NCI-H1930 (cell line): Measurements from ENCODE around the gene VPREB1.
"Not testable (repeated sequence)": the region's sequence is repeated elsewhere in the genome, so short reads cannot be mapped to it uniquely, and the experiment has no call there.

Experiments
- DNase-seq, 2 experiments: peaks; one replicate each; lab custom pipeline; 2025; lab: John Stamatoyannopoulos, UW

VPREB1 gene

GRCh38 chr22:22214819-22215329, 29.7 kb upstream of the VPREB1 start:
- no peak for DNase-seq

- no peak for DNase-seq
These were observed 28.7 kb upstream of the VPREB1 start for GRCh38 chr22:22215659-22216449.

- no peak for DNase-seq
These were observed 28.1 kb upstream of the VPREB1 start for GRCh38 chr22:22216450-22216959.

GRCh38 chr22:22218302-22218701, 26.3 kb upstream of the VPREB1 start:
- no peak for DNase-seq

- DNase-seq, result no peak
These were observed 25.2 kb upstream of the VPREB1 start for GRCh38 chr22:22219140-22219996.

- DNase-seq, result not testable (repeated sequence)
These were observed 23.5 kb upstream of the VPREB1 start for GRCh38 chr22:22221043-22221442.

- DNase-seq, result no peak
These were observed 18.0 kb upstream of the VPREB1 start for GRCh38 chr22:22226448-22227187.

DNA sequence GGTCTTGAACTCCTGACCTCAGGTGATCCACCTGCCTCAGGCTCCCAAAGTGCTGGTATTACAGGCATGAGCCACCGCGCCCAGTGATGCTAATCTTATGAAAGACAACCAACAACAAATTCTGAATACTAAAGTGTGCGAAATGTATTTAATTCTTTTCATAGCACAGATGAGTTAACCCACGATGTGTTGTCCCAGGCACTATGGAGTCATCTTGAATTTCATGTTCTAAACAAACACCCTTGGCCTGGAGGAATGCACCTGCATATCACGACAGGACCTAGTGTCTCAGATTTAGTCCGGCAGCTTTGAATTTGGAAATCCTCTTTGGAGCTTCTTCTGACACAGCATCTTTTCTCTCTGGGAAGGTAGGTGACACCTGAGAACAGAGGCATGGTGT, 16.2 kb upstream of the VPREB1 start:
- DNase-seq, result no peak

- DNase-seq, result no peak
These were observed 15.7 kb upstream of the VPREB1 start for GRCh38 chr22:22228921-22229320.

DNA sequence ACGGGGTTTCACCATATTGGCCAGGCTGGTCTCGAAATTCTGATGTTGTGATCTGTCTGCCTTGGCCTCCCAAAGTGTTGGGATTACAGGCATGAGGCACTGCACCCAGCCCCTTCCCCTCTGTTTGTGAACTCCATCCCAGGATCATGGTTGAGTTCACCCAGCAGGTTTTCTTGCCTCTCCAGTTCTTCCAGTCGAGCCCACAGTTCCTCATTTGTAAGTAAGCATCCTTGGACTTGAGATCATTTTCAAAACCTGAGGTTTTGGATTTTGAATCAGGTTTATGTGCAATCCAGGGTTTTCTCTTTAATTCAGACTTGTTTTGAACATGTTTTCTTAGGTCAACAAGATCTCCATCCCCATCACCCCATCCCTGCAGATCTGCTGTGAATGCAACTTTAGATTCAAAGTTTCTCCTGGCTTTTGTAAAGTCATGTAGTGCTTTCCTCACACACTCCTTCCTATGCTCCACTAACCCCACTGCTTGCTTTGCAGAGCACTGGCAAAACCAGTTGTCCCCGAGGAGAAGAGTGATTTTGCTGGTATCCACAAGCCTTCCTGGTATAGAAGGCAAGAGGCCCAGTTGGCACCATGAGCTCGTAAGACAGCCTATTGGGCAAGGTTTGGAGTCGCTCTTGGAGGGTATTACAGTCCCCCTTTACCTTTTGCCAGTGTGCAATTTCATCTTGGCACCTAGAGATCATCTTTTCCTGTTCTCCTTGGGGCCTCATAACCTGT, 14.7 kb upstream of the VPREB1 start:
- no peak for DNase-seq

DNA sequence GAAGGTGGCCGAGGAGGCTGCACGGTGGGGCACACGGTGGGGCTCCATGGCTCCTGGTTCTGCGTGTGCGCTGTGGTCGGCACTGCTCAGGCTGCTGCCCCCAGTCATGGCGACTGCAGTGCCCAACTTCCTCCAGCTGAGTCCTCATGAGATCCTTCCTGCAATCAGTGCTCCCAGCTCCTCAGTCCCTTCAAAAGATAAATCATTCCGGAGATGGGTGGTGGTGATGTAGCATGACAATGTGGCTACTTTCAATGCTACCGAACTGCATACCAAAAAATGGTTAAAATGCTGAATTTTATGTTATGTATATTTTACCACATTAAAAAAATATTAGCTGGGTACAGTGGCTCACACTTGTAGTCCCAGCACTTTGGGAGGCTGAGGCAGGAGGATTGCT, 14.1 kb upstream of the VPREB1 start:
- no peak for DNase-seq

DNA sequence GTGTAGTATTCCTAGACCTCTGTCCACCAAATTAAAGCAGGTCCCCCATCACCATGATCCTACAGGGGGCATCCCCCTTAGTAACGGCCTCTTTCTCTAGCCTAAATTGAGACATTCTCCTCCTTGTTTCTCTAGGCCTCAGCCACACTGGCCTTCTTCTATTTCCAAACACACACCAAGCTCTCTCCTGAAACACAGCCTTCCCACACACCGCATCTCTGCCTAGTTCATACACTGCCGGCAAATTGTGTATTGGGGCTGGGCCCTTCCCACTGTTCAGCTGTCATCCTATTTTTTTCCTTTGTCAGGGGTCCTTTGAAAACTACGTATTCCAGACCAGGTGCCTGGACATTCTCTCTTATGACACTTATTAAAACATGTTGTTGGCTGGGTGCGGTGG, 11.5 kb upstream of the VPREB1 start:
- DNase-seq, result no peak

DNA sequence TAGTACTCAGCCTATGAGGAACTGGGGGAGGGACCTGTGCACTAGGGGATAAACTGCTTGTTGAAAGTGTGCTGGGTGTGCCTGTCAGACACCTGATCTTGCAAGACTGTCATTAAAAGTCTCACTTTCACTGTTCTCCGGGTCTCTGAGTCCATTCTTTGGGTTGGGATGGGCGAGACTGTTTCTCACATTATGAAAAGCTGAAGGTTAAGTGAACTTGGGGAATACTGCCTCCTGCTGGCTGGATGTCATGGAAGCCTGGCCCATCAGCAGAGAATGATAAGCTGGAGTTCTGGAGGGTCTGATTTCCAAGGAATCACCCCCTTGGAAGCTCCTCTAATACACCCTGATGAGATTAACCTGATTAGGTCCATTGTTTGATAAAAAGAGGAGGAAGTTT, 9.0 kb upstream of the VPREB1 start:
- DNase-seq, result peak in 1 of 2 experiments; percentile 9

DNA sequence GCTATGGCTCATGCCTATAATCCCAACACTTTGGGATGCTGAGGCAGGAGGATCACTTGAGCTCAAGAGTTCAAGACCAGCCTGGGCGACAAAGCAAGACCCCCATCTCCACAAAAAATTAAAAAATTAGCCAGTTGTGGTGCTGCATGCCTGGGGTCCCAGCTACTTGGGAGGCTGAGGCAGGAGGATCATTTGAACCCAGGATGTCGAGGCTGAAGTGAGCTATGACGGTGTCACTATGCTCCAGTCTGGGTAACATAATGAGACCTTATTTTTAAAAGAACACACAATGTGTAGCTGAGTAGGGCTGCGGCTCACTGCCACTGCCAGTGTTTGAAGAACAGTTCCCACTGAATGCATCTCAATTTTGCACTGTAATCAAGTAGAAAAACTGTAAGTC, 7.1 kb upstream of the VPREB1 start:
- DNase-seq, result no peak

DNA sequence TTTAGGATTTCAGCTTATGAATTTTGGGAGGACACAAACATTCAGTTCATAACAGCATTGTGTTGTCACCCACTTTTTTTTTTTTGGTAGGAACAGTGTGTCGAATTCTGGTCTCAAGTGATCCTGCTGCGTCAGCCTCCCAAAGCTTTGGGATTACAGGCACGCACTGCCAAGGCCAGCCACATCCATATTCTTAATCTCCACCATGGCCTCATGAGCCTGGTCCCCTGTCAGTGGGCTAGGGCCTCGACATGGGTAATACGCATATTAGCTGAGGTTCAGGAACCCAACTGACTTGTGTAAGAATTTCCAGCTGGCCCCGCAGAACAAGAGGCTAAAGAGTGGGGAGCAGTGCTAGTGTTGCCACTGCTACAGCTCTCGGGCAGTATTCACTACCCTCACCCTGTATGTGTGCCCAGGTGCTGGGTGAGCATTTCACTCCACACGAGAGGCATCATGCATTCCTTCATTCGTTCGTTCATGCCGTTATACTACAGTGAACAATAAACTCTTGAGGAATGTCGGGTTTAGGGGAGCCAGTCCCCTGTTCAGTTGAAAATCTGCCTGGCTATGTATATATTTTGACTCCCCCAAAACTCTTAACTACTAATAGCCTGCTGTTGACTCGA, 5.2 kb upstream of the VPREB1 start:
- DNase-seq, result no peak

- no peak for DNase-seq
These were observed 3.1 kb upstream of the VPREB1 start for GRCh38 chr22:22241554-22241898.

GRCh38 chr22:22242488-22242887, 2.1 kb upstream of the VPREB1 start:
- DNase-seq, result no peak

DNA sequence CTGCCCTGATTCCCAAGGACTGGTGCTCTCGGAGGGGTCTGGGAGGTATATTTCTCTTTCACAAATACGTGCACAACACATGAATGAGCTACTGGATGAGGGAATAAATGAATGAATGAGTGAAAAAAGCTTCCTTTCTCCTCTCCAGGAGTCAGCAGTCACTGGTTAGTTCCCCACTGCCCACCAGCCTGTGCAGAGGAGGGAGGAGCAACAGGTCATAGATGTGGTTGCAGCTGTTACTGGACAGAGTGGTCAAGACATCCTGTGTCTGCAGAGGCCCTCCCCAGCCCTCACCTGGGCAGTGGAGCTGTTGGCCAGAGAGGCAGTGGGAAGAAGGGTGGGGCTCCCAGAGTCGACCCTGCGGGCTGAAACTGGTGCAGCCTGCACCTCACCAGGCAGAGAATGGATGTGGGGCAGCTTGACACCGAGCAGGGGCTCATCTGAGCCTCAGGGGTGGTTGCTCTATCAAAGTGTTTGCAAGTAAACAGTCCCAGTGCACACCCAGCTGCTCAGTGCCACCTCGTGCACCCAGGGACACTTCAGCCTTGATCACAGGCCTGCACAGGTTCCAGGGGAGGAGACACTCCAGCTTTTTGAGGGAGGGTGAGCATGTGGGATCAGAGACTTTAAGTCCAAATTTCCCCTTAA, 1.4 kb upstream of the VPREB1 start:
- no peak for DNase-seq

GRCh38 chr22:22245256-22245909, 797 bp downstream of the VPREB1 start:
- no peak for DNase-seq

- DNase-seq, result no peak
These were observed 1.4 kb downstream of the VPREB1 start for GRCh38 chr22:22245935-22246525.
